Testis (tissue), 2 donors: ENCODE data around the gene MTR.

ENCODE experiments used
- CTCF ChIP-seq, 3 experiments: fragments of 450-650 bp in 2 of 3; fragments of 200-600 bp in 1 of 3; sonication (generic) in 1 of 3; IDR thresholded peaks; one replicate each; pipeline ENCODE4 v1.5.1; 2016 to 2019; ENCODE audit warnings: antibody characterized with exemption in 3 of 3, mild to moderate bottlenecking in 2 of 3, moderate library complexity in 1 of 3
- POLR2A ChIP-seq: fragments of 450-650 bp; IDR thresholded peaks from one replicate; pipeline ENCODE4 v1.6.1; 2017; ENCODE audit warnings: antibody characterized with exemption, mild to moderate bottlenecking, moderate library complexity

- TF ChIP-seq CTCF (IDR thresholded peaks at IDR 0.05), result no peak
- TF ChIP-seq POLR2A, result no peak
These were observed 98.8 kb downstream of the MTR start for GRCh38 chr1:236893626-236894545.
